Neural progenitor cell (in vitro differentiated cells): ENCODE results near the gene KIF26B.

Experiments used
- EZH2 ChIP-seq: fragments of 200-600 bp; sonication (generic); IDR thresholded peaks from 2 replicates; pipeline ENCODE4 v1.6.1; 2017; ENCODE audit warnings: antibody characterized with exemption, mild to moderate bottlenecking, moderate library complexity
- EZH2phosphoT487 ChIP-seq: fragments of 200-600 bp; sonication (generic); IDR thresholded peaks from 2 replicates; pipeline ENCODE4 v1.6.1; 2017; ENCODE audit warnings: antibody characterized with exemption
- TF ChIP-seq, protein P1 (sequence below): fragments of 200-600 bp; sonication (generic); IDR thresholded peaks from 2 replicates; pipeline ENCODE4 v1.5.1; 2017; ENCODE audit warnings: antibody characterized with exemption, mild to moderate bottlenecking

DNA sequence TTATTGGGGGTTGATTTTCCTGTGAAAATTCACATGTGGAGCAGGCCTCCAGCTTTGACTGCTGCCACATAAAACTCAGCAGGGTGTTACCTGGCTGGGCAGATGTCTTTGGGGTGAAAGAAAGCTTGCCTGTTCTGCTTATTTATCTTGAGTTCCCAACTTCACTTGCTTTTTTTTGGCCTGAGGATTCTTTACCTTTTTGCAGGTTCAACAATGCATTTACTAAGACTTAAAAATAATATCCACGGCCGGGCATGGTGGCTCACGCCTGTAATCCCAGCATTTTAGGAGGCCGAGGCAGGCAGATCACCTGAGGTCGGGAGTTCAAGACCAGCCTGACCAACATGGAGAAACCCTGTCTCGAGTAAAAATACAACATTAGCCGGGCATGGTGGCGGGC, 509.1 kb downstream of the KIF26B start:
- TF ChIP-seq, protein P1, sequence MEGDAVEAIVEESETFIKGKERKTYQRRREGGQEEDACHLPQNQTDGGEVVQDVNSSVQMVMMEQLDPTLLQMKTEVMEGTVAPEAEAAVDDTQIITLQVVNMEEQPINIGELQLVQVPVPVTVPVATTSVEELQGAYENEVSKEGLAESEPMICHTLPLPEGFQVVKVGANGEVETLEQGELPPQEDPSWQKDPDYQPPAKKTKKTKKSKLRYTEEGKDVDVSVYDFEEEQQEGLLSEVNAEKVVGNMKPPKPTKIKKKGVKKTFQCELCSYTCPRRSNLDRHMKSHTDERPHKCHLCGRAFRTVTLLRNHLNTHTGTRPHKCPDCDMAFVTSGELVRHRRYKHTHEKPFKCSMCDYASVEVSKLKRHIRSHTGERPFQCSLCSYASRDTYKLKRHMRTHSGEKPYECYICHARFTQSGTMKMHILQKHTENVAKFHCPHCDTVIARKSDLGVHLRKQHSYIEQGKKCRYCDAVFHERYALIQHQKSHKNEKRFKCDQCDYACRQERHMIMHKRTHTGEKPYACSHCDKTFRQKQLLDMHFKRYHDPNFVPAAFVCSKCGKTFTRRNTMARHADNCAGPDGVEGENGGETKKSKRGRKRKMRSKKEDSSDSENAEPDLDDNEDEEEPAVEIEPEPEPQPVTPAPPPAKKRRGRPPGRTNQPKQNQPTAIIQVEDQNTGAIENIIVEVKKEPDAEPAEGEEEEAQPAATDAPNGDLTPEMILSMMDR, result no peak
- no peak for TF ChIP-seq EZH2
- no peak for TF ChIP-seq EZH2phosphoT487
